Kidney epithelial cell (primary cell): ENCODE results near the gene MROH2A. TPM values are rescaled to one million over a fixed set of nuclear protein-coding genes. Genes with fewer than 3 reads are reported as not detected.

Experiments
- DNase-seq: peaks from one replicate; pipeline ENCODE4 v3.0.0-alpha.2; 2010; ENCODE audit warnings: low read depth
- H3K27me3 ChIP-seq: 2 replicates; pipeline ENCODE4 v1.6.0; 2011; ENCODE audit warnings: low read length; ENCODE audit not compliant: control insufficient read depth, insufficient read depth
- H3K36me3 ChIP-seq: 2 replicates; pipeline ENCODE4 v1.5.1; 2011; ENCODE audit warnings: low read length; ENCODE audit not compliant: control insufficient read depth, insufficient read depth
- H3K4me3 ChIP-seq: 2 replicates; pipeline ENCODE4 v1.5.1; 2011; ENCODE audit warnings: low read depth, mild to moderate bottlenecking, control low read depth, low read length
- total RNA-seq: library from RNA; depleted of rRNA; stranded (reverse); fragments of >200 nt; gene quantifications from 2 replicates; pipeline ENCODE4 v1.2.3, GENCODE V29; 2015
- TF ChIP-seq, protein P1 (sequence below): IDR thresholded peaks from 2 replicates; pipeline ENCODE4 v1.5.1; 2011; ENCODE audit warnings: mild to moderate bottlenecking, moderate library complexity, low read length, control low read depth, inconsistent platforms; ENCODE audit not compliant: insufficient read depth, poor library complexity, severe bottlenecking

Gene MROH2A
- total RNA-seq, 1 donor from 2014 or later, result not detected

DNA sequence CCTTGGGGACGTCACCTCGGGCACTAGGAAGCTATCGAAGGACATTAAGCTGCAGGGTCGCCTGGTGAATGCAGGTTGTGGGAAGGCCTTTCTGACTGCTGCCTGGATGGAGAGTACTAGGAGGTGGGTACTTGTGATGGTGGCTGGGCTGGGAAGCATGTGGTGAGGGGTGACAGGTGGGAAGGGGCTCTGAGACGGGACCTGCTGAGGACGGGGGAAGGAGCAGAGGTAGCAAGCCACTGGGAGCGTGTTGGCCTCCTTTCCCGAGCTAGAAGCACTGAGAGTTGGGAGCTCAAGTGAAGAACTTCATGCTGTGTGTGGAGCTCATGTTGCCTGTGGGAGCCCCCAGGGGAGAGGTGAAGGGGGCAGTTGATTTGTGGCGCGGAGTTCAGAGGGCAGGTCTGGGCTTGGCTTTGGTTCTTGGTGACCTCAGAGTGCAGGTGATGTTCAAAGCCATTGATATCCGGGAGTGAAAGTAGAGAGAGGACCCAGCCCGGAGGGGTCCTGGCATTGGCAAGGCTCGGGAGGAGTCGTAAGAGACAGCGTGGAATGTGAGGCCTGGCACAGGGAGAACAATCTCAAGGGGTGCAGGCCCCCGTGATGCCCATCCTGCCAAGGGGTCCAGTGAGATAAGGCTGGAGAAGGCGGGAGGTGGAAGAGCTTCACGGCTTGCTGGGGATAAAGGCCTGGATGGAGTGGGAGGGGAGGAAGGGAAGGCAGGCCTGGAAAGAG is 13.2 kb downstream of the MROH2A start:
- DNase-seq, result no peak

DNA sequence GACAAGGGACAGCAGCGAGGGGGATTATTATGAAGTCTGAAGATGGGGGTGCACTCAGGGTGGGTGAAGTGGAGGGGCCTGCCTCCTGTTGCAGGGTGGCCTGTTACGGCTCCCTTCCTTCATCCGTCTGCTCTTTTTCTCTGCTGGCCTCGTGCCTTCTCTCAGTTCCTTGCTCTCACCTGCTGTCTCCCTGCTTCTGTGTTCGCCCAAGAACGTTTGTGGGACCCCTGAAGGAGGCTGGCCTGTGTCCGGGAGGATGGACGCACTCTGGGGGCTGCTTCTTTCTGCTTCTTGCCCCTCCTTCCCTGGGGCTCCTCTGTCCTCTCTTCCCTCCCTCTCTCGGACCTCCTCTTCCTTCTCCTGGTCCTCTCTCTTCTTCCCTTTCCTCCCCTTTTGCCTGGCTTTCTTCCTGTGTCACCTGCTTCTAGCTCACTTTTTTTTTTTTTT is 13.8 kb downstream of the MROH2A start:
- Histone ChIP-seq H3K4me3 (no peak overlapping the region), H3K27me3 (no peaks in the 10 kb centered on the region), H3K36me3 (no peaks in the 10 kb centered on the region)
- DNase-seq, result no peak
- TF ChIP-seq, protein P1, sequence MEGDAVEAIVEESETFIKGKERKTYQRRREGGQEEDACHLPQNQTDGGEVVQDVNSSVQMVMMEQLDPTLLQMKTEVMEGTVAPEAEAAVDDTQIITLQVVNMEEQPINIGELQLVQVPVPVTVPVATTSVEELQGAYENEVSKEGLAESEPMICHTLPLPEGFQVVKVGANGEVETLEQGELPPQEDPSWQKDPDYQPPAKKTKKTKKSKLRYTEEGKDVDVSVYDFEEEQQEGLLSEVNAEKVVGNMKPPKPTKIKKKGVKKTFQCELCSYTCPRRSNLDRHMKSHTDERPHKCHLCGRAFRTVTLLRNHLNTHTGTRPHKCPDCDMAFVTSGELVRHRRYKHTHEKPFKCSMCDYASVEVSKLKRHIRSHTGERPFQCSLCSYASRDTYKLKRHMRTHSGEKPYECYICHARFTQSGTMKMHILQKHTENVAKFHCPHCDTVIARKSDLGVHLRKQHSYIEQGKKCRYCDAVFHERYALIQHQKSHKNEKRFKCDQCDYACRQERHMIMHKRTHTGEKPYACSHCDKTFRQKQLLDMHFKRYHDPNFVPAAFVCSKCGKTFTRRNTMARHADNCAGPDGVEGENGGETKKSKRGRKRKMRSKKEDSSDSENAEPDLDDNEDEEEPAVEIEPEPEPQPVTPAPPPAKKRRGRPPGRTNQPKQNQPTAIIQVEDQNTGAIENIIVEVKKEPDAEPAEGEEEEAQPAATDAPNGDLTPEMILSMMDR, result no peak

More for the DNA sequence above, 13.2 kb downstream of the MROH2A start:
- Histone ChIP-seq H3K27me3 (no peaks in the 10 kb centered on the region), H3K4me3 (no peak overlapping the region), H3K36me3 (no peaks in the 10 kb centered on the region)
- TF ChIP-seq, protein P1, result no peak

DNA sequence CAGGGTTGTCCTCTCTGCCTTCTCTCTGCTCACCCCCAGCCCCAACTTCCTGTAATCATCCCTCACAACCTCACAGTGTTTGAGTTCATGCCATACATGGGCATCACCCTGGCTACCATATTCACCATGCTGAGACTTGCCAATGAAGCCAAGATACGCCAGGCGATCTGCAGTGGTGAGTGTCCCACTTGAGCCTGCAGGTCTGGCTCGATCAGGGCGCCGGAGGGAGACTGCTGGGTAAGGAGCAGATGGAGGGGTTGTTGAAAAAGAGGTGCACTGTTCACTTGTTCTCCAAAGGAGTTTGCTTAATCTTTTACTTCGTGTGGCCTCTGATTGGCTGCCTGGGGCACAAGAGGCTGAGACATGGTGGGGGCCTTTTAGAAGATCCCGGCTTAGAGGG is 14.6 kb downstream of the MROH2A start:
- no peak for DNase-seq
- Histone ChIP-seq H3K27me3 (no peaks in the 10 kb centered on the region), H3K36me3 (no peaks in the 10 kb centered on the region), H3K4me3 (no peak overlapping the region)
- TF ChIP-seq, protein P1, result no peak

DNA sequence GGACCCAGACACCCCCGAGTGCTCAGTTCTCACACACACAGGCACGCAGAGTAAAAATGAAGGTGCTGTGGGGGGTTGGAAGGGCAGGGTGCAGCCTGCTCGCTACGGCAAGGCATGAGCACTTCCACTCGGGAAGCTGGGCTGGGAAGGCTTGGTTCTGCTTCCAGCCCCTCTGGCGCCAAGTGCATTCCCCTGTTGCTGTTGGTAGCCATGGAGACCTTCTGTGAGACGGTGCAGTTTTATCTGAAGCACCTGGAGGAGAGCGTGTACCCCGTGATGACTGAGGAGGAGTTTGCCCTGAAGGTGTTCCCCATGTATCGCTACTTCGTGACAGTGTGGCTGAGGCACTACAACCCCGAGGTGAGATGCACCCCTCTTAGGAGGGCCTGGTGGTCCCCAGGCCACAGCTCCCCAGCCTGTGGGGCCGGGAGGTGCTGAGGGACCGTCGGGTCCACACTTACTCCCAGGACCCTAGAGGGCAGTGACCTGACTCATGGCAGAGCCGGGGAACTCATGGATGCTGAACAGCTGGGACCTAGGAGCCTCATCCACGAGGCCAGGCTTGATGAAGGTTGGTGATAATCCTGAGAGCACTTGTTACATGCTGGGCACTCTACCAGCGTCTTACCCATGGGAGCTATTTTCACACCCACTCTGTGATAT is 15.5 kb downstream of the MROH2A start:
- no peak for DNase-seq
- TF ChIP-seq, protein P1, result no peak
- Histone ChIP-seq H3K4me3 (no peak overlapping the region), H3K36me3 (no peaks in the 10 kb centered on the region), H3K27me3 (no peaks in the 10 kb centered on the region)

DNA sequence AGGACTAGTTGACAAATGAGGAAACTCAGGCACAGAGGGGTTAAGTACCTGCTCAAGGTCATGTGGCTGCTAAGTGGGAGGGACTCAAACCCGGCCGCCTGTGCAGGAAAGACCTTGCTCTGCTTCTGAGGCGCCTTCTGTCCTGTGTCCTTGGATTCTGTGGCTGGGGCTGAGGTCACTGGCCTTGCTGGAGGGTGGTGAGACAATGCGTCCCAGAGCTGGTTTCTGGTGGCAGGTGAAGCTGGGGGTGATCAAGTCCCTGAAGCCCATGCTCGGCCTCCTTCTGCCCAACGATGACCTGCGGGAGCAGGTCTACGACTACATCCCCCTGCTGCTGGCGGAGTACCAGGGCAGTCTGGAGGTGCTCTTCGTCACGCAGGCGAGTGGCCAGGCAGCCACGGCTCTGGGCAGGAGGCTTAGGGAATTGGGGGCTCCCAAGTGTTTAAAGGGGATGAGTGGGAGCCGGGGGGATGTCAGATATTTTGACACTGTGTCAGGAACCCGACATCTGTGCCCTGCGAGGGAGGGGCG is 16.1 kb downstream of the MROH2A start:
- H3K36me3 ChIP-seq, result no peaks in the 10 kb centered on the region
- no peak overlapping the region for H3K4me3 ChIP-seq
- H3K27me3 ChIP-seq, result no peaks in the 10 kb centered on the region
- DNase-seq, result no peak
- TF ChIP-seq, protein P1, result no peak
